Endothelial cell of umbilical vein (primary cell): ENCODE measurements around the gene PSMD5. TPM values are rescaled to one million over a fixed set of nuclear protein-coding genes. Genes with fewer than 3 reads are reported as not detected.

Experiments
- BruUV-seq: library from RNA; stranded (reverse); fragments of 400-500 nt; replicated peaks from 2 replicates; lab custom pipeline; 2021; lab: Mats Ljungman, UMichigan
- CTCF ChIA-PET: fragments of 300-600, 350-600 bp; sonication (Branson Sonifier 250); formaldehyde crosslinking; loops from one replicate; lab custom pipeline; 2021; ENCODE audit warnings: antibody characterized with exemption, inconsistent platforms; lab: Charles Lee
- POLR2A ChIA-PET: fragments of 300-600, 350-600 bp; sonication (Branson Sonifier 250); formaldehyde crosslinking; loops from one replicate; lab custom pipeline; 2021; ENCODE audit warnings: antibody characterized with exemption, inconsistent platforms; lab: Charles Lee
- DNase-seq: peaks from one replicate; pipeline ENCODE4 v3.0.0-alpha.2; 2011; ENCODE audit warnings: low read depth, low spot score
- FAIRE-seq: peaks from 2 replicates; lab custom pipeline; 2011; peaks lifted over from hg19 to GRCh38; lab: Jason Lieb, UNC
- H2AFZ ChIP-seq: 2 replicates; pipeline ENCODE4 v1.6.0; 2012; ENCODE audit warnings: low read depth, low read length, control low read depth, inconsistent platforms
- H3K27ac ChIP-seq: 2 replicates; pipeline ENCODE4 v1.5.1; 2011; ENCODE audit warnings: low read depth, mild to moderate bottlenecking, control low read depth, low read length, moderate library complexity; ENCODE audit not compliant: insufficient read depth
- H3K27me3 ChIP-seq, 2 experiments: 2 replicates each; pipeline versions ENCODE4 v1.6.0 to v1.6.1; 2011; ENCODE audit warnings: low read length in 2 of 2, mixed read lengths in 1 of 2; ENCODE audit not compliant: control insufficient read depth in 2 of 2, insufficient read depth in 2 of 2
- H3K36me3 ChIP-seq, 2 experiments: 2 replicates in 1 of 2; 3 replicates in 1 of 2; pipeline ENCODE4 v1.5.1; 2011; ENCODE audit warnings: low read length in 2 of 2, mild to moderate bottlenecking in 1 of 2, moderate library complexity in 1 of 2; ENCODE audit not compliant: control insufficient read depth in 2 of 2, insufficient read depth in 2 of 2; ENCODE audit errors: extremely low read depth in 1 of 2
- H3K4me1 ChIP-seq: 3 replicates; pipeline ENCODE4 v1.5.1; 2011; ENCODE audit warnings: mild to moderate bottlenecking, low read length; ENCODE audit not compliant: control insufficient read depth, insufficient read depth; ENCODE audit errors: extremely low read depth
- H3K4me2 ChIP-seq: 2 replicates; pipeline ENCODE4 v1.6.1; 2011; ENCODE audit warnings: low read length, control low read depth, mixed read lengths; ENCODE audit not compliant: insufficient read depth
- H3K4me3 ChIP-seq, 3 experiments: fragments of 200-600 bp in 1 of 3; sonication (generic), shearing (Covaris generic) in 1 of 3; replicated peaks in 1 of 3; 2 replicates each; pipeline ENCODE4 v1.5.1; 2011 to 2016; ENCODE audit warnings: control low read depth in 3 of 3, low read length in 3 of 3, mild to moderate bottlenecking in 2 of 3, inconsistent platforms in 1 of 3, low read depth in 1 of 3, moderate library complexity in 1 of 3; ENCODE audit not compliant: insufficient read depth in 1 of 3
- H3K79me2 ChIP-seq: 2 replicates; pipeline ENCODE4 v1.6.0; 2012; ENCODE audit warnings: low read length, inconsistent platforms; ENCODE audit not compliant: control insufficient read depth, insufficient read depth
- H3K9ac ChIP-seq: replicated peaks from 2 replicates; pipeline ENCODE3; 2011; ENCODE audit warnings: low read length, control low read depth; ENCODE audit not compliant: insufficient read depth; ENCODE audit errors: extremely low read depth
- H3K9me1 ChIP-seq: replicated peaks from 3 replicates; pipeline ENCODE4 v1.6.0; 2011; ENCODE audit warnings: mild to moderate bottlenecking, low read length; ENCODE audit not compliant: control insufficient read depth, insufficient read depth; ENCODE audit errors: extremely low read depth
- H3K9me3 ChIP-seq: replicated peaks from 2 replicates; pipeline ENCODE4 v1.5.1; 2012; ENCODE audit warnings: low read length, inconsistent platforms; ENCODE audit not compliant: control insufficient read depth, insufficient read depth
- H4K20me1 ChIP-seq: replicated peaks from 2 replicates; pipeline ENCODE3; 2011; ENCODE audit warnings: mild to moderate bottlenecking, low read length; ENCODE audit not compliant: control insufficient read depth, insufficient read depth; ENCODE audit errors: extremely low read depth
- EZH2 ChIP-seq: IDR thresholded peaks from 2 replicates; pipeline ENCODE4 v1.6.1; 2012; ENCODE audit warnings: borderline replicate concordance, low read depth, mild to moderate bottlenecking, moderate library complexity, low read length, inconsistent platforms; ENCODE audit not compliant: severe bottlenecking
- FOS ChIP-seq: IDR thresholded peaks from 2 replicates; pipeline ENCODE4 v1.6.1; 2011; ENCODE audit warnings: mild to moderate bottlenecking, low read length, moderate library complexity, borderline replicate concordance; ENCODE audit not compliant: insufficient read depth
- POLR2A ChIP-seq: IDR thresholded peaks from 2 replicates; pipeline ENCODE4 v1.6.1; 2012; ENCODE audit warnings: low read depth, mild to moderate bottlenecking, control low read depth, low read length
- POLR2AphosphoS5 ChIP-seq: IDR thresholded peaks from 2 replicates; pipeline ENCODE4 v1.6.1; 2012; ENCODE audit warnings: low read depth, mild to moderate bottlenecking, control low read depth, low read length, moderate library complexity; ENCODE audit not compliant: insufficient read depth
- dilution Hi-C: fragments of 300-500 bp; cut with MboI; formaldehyde crosslinking; loops from one replicate; pipeline ENCODE4 v1.15.0; 2019; ENCODE audit warnings: low sequenced_read_pairs; ENCODE audit not compliant: extremely low pct_ligation_motif_present
- intact Hi-C: fragments of 100-400 bp; cut with micrococcal nuclease; formaldehyde crosslinking; loops from one replicate; pipeline ENCODE4 v1.10.0; 2022
- polyA plus RNA-seq, 4 experiments: library from polyadenylated mRNA; depleted of rRNA in 3 of 4; stranded (reverse) in 3 of 4; unstranded in 1 of 4; fragments of >200 nt; gene quantifications; 2 replicates each; pipeline versions ENCODE4 v1.2.1 to v1.2.3, GENCODE V29; 2011 to 2012; ENCODE audit warnings: missing spikeins in 1 of 4
- total RNA-seq: library from RNA; stranded (reverse); gene quantifications from 2 replicates; pipeline ENCODE4 v1.2.3, GENCODE V29; 2021
- TF ChIP-seq, protein P1 (sequence below), 2 donors: IDR thresholded peaks; 1 replicate in 1 of 2; 2 replicates in 1 of 2; pipeline ENCODE4 v1.5.1; 2011; ENCODE audit warnings: low read length in 2 of 2, mild to moderate bottlenecking in 2 of 2, moderate library complexity in 2 of 2, control low read depth in 1 of 2, inconsistent platforms in 1 of 2, low read depth in 1 of 2; ENCODE audit not compliant: insufficient read depth in 1 of 2; ENCODE audit errors: extremely low read depth in 1 of 2

PSMD5 gene
- total and polyA plus RNA-seq, 2 donors (not counting 3 experiments of a cell fraction or from before 2014, with no cell fraction given) = 20.4 to 70.2 TPM

GRCh38 chr9:120877276-120878034 lies 34.7 kb upstream of the PSMD5 start:
- peak overlapping the region; percentile 98 for H2AFZ ChIP-seq
- H3K4me3 ChIP-seq = peak overlapping the region; percentile 13 to 75 (median 70)
- H3K79me2 ChIP-seq = peaks cover 20% of the 10 kb centered on the region
- no peak for TF ChIP-seq FOS
- TF ChIP-seq POLR2A = no peak
- peak; percentile 63 for TF ChIP-seq POLR2AphosphoS5
- TF ChIP-seq EZH2 = no peak
- TF ChIP-seq, protein P1, sequence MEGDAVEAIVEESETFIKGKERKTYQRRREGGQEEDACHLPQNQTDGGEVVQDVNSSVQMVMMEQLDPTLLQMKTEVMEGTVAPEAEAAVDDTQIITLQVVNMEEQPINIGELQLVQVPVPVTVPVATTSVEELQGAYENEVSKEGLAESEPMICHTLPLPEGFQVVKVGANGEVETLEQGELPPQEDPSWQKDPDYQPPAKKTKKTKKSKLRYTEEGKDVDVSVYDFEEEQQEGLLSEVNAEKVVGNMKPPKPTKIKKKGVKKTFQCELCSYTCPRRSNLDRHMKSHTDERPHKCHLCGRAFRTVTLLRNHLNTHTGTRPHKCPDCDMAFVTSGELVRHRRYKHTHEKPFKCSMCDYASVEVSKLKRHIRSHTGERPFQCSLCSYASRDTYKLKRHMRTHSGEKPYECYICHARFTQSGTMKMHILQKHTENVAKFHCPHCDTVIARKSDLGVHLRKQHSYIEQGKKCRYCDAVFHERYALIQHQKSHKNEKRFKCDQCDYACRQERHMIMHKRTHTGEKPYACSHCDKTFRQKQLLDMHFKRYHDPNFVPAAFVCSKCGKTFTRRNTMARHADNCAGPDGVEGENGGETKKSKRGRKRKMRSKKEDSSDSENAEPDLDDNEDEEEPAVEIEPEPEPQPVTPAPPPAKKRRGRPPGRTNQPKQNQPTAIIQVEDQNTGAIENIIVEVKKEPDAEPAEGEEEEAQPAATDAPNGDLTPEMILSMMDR (IDR thresholded peaks at IDR 0.05; ENCODE audit: extremely low read depth in 1 of 2, insufficient read depth in 1 of 2, low read depth in 1 of 2, low read length in 2 of 2) = peak in 1 of 2 donors; percentile 23
- H3K9ac ChIP-seq = peak overlapping the region; percentile 59
- H3K27ac ChIP-seq = peak overlapping the region; percentile 41
- H3K9me1 ChIP-seq = no peaks in the 10 kb centered on the region
- peaks cover 26% of the 10 kb centered on the region for H3K4me1 ChIP-seq
- peak overlapping the region; percentile 96 for H3K4me2 ChIP-seq
- ChIA-PET CTCF (interaction anchor here (0.6 to 2.3 kb wide), 7 partner anchors 9 to 183 kb away, joined by 3 to 9 read pairs (median 4); no protein-coding TSS in a partner anchor), POLR2A (no interaction called here)
- dilution Hi-C loops = no loop called here
- intact Hi-C loops = loop anchor here (2.0 to 5.0 kb wide), 3 partner anchors 35 to 197 kb away; partner anchors contain the start of genes CNTRL and PSMD5
- FAIRE-seq (peak; percentile 87), DNase-seq (peak; percentile 76)
- H3K9me3 ChIP-seq = no peaks in the 10 kb centered on the region
- TSS peak; percentile 59 for BruUV-seq
- H3K27me3 ChIP-seq = no peaks in the 10 kb centered on the region
- peaks cover 0 to 6% of the 10 kb centered on the region in 2 experiments for H3K36me3 ChIP-seq
- no peaks in the 10 kb centered on the region for H4K20me1 ChIP-seq
